Activated CD4-positive, alpha-beta T cell treated with anti-CD3 and anti-CD28 coated beads for 24 hours (primary cell): Measurements from ENCODE around the gene SMAD6.
"Not testable (repeated sequence)": the region's sequence is repeated elsewhere in the genome, so short reads cannot be mapped to it uniquely, and the experiment has no call there.

Experiments
- DNase-seq, 2 donors: peaks; one replicate each; pipeline ENCODE4 v3.0.0-alpha.2; 2020; ENCODE audit warnings: low read depth in 2 of 2

Gene SMAD6

DNA sequence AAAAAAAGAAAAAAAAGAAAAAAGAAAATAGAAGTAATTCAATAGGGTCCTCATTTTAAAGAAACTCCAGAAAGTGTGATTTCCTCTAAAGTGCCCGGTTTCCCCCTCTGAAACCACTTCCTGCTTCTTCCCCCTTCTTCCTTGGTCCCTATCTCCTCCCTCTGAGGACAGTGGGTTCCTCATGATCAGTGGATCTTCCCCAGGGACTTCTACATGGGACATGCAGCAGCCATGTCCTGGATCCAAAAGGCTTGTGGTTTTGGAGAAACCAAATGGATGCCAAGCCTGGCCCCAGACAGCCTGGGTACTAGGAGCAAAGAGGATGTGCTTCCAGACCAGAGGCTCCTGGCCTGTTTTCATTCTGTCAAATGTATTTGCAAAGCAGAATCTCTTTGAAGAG, 26.6 kb upstream of the SMAD6 start:
- DNase-seq: no peak

DNA sequence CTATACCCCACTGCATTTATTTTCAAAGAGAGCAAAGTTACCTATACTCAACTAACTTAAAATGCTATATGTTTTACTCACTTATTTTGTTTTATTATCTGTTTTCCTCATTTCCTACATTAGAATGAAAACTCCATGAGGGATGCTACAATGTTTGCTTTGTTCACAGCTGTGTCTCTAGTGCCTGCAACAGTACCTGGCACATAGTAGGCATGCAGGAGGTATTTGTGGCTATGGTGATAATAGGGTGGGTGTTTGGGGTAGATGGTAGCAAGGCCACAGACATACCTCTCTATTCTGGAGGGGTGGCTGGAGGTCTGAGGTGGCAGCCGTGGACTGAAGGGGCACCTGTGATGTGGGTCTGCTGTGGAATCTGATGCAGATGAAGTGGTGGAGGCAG, 24.7 kb upstream of the SMAD6 start:
- DNase-seq: no peak

DNA sequence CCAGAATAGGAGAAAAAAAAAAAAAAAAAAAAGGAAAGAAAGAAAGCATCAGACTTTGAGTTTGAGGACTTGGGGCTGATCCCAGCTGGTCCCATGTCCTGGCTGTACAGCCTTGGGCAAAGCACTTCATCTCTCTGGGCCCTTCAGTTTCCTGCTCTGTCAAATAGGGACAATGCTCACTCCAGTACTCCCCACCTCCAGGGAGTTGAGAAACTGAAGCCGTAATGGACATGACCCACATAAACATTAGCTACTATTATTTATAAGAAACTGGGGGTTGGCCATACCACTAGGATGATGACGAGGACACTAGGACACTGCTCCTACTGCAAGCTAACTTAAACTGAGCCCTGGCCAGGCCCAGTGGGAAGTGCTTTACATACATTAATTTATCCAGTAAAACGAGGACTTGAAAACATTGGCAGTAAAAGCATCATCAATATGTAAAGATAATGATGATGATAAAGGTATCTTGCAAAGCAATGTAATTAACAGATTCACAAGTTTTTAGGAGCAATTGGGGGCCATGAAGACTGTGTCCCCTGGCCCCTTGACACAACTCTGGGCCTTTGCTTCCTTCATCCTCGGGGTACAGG, 22.9 kb upstream of the SMAD6 start:
- no peak for DNase-seq

DNA sequence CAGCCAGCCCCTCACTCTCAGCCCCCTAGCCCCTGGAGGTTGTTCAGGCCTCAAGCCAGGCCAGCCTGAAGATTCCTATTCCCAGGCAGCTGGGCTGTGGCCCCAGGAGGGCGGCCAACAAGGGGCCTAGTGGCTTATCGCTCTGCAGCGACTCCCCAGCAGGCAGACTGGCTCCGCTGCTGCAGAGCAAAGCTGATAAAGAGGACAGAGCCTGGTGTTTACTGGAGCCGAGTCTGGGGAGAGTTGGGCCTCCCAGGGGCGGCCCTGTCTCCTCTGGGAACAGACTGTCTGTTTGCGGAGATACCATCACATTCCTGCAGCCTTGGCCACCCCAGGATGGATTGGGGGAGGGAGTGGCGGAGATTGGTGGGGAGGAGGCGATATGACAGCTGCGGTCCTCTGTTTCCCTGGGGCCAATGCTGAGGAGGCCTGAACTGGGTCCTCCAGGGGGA, 22.4 kb upstream of the SMAD6 start:
- no peak for DNase-seq

DNA sequence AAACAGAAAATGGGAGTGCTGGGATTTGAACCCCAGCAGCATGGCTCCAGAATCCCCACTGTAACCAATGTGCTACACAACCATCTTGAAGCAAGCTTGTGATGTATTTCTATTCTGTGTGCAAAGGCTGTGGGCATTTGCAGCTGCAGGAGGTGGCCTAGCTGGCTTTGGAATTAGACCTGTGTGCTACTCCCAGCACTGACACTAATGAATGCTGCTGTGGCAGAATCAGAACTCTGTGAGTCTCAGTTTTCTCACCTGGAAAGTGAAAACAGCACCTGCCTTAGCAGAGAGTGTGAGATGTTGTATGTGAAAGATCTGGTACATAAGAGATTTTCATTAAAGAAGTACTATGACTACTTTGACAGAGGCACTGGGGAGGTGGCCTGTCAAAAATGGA, 21.5 kb upstream of the SMAD6 start:
- no peak for DNase-seq

DNA sequence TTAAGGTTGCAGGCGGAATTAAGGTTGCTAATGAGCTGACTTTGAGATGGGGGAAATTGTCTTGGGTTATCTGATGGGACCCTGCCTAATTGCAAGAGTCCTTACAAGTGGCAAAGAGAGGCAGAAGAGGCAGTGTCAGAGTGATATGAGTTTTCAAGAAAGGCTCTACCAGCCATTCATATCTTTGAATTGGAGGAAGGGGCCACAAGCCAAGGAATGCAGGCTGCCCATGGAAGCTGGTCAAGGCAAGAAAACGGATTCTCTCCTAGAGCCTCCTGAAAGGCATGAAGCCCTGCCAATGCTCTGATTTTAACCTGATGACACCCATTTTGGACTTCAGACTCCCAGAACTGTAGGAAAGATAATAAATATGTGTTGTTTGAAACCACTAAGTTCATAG, 20.6 kb upstream of the SMAD6 start:
- no peak for DNase-seq

DNA sequence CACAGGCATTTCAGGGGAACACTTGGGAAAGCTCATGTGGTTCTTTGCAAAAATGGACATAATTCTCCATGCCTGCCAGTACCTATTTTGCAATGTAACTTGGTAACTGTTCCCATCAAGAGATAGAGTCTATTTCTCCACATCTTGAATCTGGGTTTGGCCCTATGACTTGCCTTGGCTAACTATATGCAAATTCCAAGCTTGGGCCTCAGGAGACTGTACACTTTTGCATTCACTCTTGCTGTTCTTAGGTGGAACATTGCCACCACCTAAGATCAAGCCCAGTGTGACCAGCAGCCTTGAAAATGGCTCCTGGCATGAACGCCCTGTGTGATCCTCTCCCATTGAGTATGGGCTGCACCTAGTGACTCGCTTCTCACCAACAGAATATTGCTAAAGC, 19.8 kb upstream of the SMAD6 start:
- DNase-seq: no peak

DNA sequence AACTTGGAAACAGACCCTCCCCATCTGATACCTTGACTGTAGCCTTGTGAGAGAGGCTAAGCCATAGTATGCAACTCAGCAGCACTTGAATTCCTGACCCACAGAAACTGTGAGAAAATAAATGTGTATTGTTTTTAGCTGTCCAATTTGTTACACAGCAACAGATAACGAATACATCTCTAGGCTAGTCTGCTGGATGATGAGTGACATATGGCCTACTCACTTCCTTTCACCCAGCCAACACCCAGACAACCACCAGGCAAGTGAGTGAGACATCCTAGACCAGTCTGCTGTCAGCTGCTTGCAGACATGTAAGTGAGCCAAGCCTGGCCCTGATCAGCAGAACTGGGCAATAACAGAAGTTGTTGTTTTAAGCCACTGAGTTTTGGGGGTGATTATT, 19.2 kb upstream of the SMAD6 start:
- no peak for DNase-seq

DNA sequence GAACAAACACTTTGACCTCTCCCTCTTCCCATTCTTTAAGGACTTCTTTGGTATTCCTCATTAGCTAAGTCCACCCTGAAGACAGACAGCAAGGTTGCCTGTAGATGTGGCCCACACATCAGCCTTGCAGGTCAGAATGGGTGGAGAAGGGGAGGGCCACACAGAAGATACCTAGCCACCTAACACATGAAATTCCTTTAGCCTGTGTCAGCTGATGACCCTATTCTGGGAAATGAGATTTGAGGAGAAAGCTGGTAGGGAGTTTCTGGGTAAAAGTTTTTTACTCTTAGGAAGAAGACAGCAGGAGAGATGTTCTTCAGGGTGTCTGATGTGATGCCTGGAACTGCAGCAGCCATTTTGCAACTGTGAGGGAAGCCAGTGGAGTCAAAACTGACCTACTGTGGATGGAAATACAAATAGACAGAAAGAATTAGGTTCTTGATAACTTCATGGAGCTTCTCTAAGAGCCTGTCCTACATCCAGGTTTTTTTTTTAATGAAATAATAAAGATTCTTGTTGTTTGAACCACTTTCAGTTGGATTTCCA, 17.8 kb upstream of the SMAD6 start:
- no peak for DNase-seq

DNA sequence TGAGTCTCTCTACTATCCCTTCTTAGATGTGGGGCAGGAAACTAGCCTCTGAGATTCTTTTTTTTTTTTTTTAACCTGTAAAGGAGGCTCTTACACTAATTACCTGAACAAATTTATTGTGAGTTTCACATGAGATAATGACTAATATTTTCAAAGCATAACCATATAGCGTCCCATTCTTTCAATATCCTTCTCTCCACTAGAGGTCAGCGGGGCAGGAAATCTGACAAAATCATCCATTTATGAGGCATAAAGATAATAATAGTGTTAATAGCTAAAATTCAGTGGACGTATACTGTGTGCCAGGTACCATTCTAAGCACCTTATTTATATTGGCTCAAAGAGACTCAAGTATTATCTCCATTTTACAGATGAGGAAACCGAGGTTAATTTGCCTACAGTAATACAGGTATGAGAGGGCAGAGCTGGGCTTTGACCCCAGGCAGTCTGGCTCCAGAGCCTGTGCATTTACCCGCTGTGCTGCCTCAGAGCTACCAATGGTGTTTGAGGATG, 16.3 kb upstream of the SMAD6 start:
- no peak for DNase-seq

DNA sequence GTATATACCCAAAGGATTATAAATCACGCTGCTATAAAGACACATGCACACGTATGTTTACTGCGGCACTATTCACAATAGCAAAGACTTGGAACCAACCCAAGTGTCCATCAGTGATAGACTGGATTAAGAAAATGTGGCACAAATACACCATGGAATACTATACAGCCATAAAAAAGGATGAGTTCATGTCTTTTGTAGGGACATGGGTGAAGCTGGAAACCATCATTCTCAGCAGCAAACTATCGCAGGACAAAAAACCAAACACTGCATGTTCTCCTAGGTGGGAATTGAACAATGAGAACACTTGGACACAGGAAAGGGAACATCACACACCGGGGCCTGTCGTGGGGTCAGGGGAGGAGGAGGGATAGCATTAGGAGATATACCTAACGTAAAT, 11.1 kb upstream of the SMAD6 start:
- not testable (repeated sequence) for DNase-seq

DNA sequence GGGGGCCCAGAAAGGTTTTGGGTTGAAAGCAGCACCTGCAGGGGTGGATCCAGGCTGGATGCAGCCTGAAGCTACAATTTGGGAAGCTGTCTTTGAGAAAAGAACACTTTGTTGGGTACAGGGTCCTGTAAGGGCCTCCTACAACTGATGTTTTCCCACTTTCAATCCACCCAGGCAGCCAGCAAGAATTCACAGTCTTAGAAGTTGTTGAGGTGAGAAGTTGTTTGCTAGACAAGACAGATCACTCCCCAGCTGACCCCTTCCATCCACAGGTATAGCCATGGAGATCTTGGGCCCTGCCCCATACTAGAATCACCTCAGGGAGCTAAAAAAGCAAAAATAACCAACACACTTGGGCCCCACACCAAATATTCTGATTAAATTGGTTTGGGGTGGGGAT, 10.3 kb upstream of the SMAD6 start:
- no peak for DNase-seq

DNA sequence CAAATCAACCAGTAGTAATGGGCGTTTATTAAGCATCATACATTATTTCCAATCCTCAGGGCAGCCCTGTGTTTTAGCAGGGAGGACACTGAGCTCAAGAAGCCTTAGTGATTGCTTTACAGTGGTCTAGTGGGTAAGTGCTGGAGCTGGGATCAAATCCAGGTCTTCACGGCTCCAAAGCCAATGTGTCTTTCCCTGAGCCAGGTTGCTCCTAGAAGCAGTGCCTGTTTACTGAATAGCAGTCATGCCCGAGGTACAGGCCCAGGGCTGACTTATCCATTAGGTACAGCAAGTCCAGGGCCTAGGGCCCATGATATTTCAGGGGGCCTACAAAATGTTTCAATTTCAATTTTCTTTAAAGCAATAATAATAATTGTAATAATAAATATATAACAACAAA, 9.6 kb upstream of the SMAD6 start:
- no peak for DNase-seq

DNA sequence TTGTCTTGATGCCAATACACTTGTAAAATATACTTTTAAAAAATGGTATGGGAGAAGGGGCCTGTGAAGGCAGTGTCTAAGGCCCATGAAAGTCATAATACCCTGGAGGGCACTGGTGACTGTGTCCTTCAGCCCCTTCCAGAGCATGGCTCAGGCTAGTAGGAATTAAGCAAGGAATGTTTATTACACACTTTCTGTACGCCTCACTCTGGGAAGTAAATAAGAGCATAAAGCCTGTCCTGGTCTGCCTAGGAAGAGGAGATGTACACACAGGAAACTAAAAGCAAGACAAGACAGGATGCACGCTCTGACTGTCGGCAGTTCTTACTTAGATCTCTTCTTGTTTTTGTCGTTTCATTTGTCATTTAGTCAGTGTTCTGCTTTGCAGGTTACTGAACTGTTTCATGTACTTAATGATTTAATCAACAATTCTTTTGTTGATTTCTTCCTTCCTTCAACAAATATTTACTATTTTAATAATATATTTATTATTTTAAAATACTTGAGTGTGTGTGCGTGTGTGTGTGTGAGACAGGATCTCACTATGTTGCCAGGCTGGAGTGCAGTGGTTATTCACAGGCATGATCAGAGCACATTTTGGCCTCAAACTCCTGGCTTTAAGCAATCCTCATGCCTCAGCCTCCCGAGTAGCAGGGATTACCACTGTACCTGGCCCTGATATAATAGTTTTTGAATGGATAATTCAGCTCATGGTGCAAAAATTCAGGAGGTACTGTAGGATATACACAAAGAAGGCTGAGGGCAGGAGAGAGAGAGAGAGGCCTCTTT, 9.0 kb upstream of the SMAD6 start:
- DNase-seq: no peak

DNA sequence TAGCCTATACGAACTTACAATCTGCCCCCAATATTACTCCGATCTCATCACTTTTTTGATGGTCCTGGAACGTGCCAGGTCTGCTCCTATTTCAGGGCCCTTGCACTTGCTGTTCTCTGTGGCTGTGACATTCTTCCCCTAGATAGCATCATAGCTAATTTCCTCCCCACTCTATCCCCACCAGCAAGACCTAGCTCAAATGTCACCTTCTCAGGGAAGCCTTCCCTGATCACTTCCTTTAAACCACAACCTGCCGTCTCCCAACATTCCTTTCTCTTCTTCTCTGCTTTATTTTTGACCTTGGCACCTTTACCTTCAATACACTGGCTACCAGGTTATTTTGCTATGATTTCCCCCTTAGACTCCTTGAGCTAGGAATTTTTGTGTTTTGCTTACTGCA, 5.3 kb upstream of the SMAD6 start:
- no peak for DNase-seq

DNA sequence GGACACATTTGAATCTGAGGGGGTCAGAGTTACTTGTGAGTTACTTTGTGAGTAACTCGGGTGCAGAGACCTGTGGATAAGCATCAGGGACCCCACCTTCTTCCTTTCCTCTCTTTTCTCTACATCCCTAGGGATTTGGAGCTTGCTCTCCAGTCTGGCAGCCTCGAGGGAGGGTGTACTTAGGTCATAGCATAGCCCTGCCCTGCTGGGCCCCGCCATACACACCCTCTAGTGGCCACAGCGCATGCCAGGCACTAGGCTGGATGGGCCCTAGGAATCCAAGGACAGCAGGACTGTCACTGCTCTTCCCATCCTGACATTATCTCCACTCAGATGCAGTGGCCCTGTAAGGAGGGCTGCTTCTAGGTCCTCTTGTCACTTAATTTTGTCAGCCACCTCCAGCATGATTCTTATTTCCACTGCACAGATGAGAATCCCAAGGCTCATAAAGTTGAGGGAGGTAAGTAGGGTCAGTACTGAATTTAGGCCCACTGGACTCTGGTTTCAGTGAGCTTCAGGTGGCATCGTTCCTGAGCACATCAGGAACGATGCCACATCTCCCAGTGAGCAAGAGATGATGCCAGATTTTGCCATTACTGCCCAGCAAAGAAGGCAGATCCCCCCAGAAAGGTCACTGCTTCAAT, 3.6 kb upstream of the SMAD6 start:
- DNase-seq: no peak

DNA sequence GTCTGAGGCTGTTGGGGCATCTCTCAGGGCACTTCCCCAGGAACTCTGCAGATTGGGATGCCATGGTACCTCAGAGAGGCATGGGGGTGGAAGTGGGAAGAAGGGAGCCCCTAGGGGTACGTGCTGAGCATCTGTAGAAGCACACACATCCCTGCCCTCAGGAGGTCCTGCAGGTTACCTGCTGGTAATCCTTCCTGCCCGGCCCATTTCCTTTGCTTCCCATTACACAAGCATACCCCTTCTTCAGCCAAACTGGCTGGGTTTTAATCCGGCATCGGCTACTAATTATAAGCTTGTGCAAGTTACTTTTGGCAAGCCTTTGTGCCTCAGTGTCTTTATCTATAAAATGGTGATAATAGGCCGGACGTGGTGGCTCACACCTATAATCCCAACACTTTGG, 3.1 kb upstream of the SMAD6 start:
- no peak for DNase-seq

DNA sequence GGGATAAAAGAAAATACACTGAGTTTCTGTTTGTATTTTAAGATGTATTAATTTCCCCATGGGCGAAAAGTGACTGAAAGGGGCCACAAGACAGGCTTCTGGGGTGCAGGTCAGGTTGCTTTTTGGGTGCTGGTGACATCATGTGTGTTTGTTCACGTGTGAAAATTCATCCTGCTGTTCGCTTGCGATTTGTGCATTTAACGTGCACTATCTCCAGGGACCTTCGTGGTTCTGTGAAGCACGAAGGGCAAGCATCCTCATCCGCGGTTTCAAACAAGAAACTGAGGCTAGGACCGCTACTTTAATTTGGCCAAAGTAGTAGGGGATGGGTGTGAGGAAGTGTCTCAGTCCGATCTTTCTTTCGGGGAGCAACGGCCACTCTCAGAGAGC, 1.6 kb upstream of the SMAD6 start:
- DNase-seq: no peak

DNA sequence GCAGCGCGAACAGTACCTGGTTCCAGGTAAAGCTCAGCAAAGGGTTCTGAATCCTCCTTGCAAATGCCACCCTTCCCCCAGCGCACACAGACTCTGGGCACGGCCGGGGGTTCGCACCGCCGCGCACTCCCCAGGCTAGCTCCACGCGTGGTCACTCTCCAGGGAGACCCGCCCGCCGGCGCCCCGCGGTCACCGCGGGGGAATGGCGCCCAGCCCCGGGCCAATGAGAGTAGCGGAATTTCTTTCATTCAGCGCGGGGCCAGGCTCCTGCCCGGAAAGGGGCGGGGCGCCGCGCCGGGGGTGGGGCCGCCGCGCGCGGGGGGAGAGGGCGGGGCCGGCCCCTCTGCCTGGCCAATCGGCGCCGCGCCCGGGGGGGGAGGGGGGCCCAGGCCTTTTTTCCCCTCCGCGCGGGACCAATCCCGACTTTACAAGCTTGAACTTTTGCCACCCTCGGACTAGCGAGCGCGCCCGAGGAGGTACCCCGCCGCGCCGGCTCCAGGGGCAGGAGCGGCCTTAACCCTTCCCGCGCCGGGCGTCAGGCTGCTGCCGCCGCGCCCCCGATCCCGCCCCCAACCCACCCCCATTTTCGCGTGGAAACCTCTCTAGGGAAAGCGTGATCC, 1.1 kb upstream of the SMAD6 start:
- peak; percentile 81 to 83 for DNase-seq

DNA sequence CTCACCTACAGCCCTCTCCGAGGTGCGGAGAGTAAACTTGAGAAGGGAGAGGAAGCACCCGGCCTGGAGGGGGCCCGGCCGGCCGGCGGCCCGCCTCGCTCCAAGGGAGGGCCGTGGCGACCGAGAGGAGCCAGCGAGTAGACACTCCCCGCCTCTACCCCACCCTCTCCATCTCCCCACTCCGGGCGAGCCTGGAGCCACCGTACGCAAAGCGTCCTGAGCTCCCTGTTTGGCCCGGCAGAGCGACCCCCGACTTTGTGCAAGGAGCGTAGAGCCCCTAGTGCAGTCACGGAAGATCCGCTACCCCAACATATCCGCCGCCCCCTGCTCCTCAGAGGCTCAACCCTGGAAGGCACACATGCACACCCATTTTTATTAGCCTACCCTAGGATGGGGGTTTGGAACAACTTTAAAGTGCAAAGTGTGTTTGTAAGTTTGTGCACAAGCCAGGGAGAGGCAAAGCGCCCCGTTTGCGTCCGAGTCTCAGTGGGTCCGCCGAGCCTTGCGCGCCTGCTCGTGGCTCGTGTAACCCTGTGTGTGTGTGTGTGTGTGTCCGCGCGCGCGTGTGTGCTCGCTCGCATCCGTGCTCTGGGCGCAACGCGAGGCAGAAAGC, 508 bp upstream of the SMAD6 start:
- DNase-seq: peak in 1 of 2 donors; percentile 10

DNA sequence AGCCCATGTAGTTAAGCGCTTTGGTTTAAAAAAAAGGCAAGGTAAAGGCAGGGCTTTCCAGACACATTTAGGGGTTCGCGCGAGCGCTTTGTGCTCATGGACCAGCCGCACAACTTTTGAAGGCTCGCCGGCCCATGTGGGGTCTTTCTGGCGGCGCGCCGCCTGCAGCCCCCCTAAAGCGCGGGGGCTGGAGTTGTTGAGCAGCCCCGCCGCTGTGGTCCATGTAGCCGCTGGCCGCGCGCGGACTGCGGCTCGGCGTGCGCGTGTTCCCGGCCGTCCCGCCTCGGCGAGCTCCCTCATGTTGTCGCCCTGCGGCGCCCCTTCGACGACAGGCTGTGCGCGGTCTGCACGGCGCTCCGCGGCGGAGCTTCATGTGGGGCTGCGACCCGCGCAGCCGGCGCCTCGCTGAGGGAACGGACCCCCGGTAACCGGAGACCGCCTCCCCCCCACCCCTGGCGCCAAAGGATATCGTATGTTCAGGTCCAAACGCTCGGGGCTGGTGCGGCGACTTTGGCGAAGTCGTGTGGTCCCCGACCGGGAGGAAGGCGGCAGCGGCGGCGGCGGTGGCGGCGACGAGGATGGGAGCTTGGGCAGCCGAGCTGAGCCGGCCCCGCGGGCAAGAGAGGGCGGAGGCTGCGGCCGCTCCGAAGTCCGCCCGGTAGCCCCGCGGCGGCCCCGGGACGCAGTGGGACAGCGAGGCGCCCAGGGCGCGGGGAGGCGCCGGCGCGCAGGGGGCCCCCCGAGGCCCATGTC, 927 bp downstream of the SMAD6 start:
- no peak for DNase-seq
